GM18502 (cell line): ENCODE results near the gene TSPAN32.

ENCODE experiments used
- ATAC-seq: cut with Tn5 transposase; IDR thresholded peaks from one replicate; pipeline ENCODE4 v1.9.1; 2021; ENCODE audit warnings: mild to moderate bottlenecking; ENCODE audit not compliant: unreplicated experiment, poor library complexity

Gene TSPAN32

GRCh38 chr11:2302306-2302895 lies 588 bp downstream of the TSPAN32 start:
- ATAC-seq = no peak

GRCh38 chr11:2302896-2303626 lies 1.2 kb downstream of the TSPAN32 start:
- no peak for ATAC-seq

- ATAC-seq = no peak
These were observed 2.1 kb downstream of the TSPAN32 start for GRCh38 chr11:2303627-2304505.

- no peak for ATAC-seq
These were observed 2.8 kb downstream of the TSPAN32 start for GRCh38 chr11:2304506-2305139.

GRCh38 chr11:2305140-2305778 lies 3.4 kb downstream of the TSPAN32 start:
- ATAC-seq = no peak

- ATAC-seq = no peak
These were observed 4.1 kb downstream of the TSPAN32 start for GRCh38 chr11:2305788-2306451.

- ATAC-seq = no peak
These were observed 4.6 kb downstream of the TSPAN32 start for GRCh38 chr11:2306452-2306823.

- no peak for ATAC-seq
These were observed 5.2 kb downstream of the TSPAN32 start for GRCh38 chr11:2306877-2307500.

GRCh38 chr11:2307501-2308331 lies 5.9 kb downstream of the TSPAN32 start:
- no peak for ATAC-seq

- ATAC-seq = no peak
These were observed 6.9 kb downstream of the TSPAN32 start for GRCh38 chr11:2308713-2309112.

- ATAC-seq = no peak
These were observed 7.6 kb downstream of the TSPAN32 start for GRCh38 chr11:2309251-2310072.

- no peak for ATAC-seq
These were observed 8.4 kb downstream of the TSPAN32 start for GRCh38 chr11:2310073-2310785.

- no peak for ATAC-seq
These were observed 9.1 kb downstream of the TSPAN32 start for GRCh38 chr11:2310786-2311352.

GRCh38 chr11:2311353-2312133 lies 9.7 kb downstream of the TSPAN32 start:
- no peak for ATAC-seq

- ATAC-seq = no peak
These were observed 10.6 kb downstream of the TSPAN32 start for GRCh38 chr11:2312232-2313042.
